Measurements from ENCODE around the gene B4GALNT2. TPM values are rescaled to one million over a fixed set of nuclear protein-coding genes. Genes with fewer than 3 reads are reported as not detected.
A peak's percentile ranks its signal among the peaks of the same experiment; 100 is the strongest.

Gene B4GALNT2
- total and polyA plus RNA-seq, 2 of the 13 experiments (the other 11 are each of a cell fraction or from before 2014, with no cell fraction given) = not detected

GRCh38 chr17:49218941-49219913 is 86.7 kb downstream of the B4GALNT2 start:
- Histone ChIP-seq H3K9ac (ENCODE audit: insufficient read depth, low read depth, low read length) (no peak overlapping the region), H3K36me3 (replicated peaks in 1 of 2; ENCODE audit: control insufficient read depth in 1 of 2, insufficient read depth in 2 of 2, low read length in 2 of 2) (no peaks in the 10 kb centered on the region), H2AFZ (ENCODE audit: low read length) (no peak overlapping the region), H4K20me1 (ENCODE audit: insufficient read depth, low read length) (no peaks in the 10 kb centered on the region), H3K9me3 (ENCODE audit: low read length) (no peaks in the 10 kb centered on the region), H3K79me2 (ENCODE audit: insufficient read depth, low read length) (no peaks in the 10 kb centered on the region), H3K27ac (ENCODE audit: extremely low read length, insufficient read depth, low read length) (no peak overlapping the region), H3K4me3 (replicated peaks in 1 of 3; ENCODE audit: insufficient read depth in 1 of 3, low read depth in 2 of 3, low read length in 3 of 3) (no peak overlapping the region; a peak in 1 of 6 replicates), H3K27me3 (ENCODE audit: control insufficient read depth in 1 of 2, insufficient read depth in 2 of 2, low read length in 2 of 2) (peaks cover 9 to 71% of the 10 kb centered on the region in 2 experiments; a peak in 4 of 5 replicates), H3K4me1 (ENCODE audit: insufficient read depth, low read length) (peaks cover 13% of the 10 kb centered on the region), H3K4me2 (ENCODE audit: low read depth, low read length) (no peak overlapping the region)
- intact Hi-C loops (cut with micrococcal nuclease; ENCODE audit: unreplicated experiment) = no loop called here
- 31% methylated on average over 34 of the region's 37 CpGs for WGBS (ENCODE audit: low lambda C conversion rate)
- DNase-seq (ENCODE audit: low spot score) (no peak), FAIRE-seq (no peak), ATAC-seq (peak; percentile 23)
- in situ Hi-C loops (cut with HindIII; ENCODE audit: extremely low pct_ligation_motif_present, low pct_unique_long_range_greater_than_20kb) = no loop called here
- POLR2A ChIA-PET = no interaction called here
- CTCF ChIA-PET (ENCODE audit: low intra/inter-chr PET ratio, low total read pairs) = no interaction called here
- no TSS peak for BruUV-seq (replicated peaks)
- peak; percentile 43; the same call in 1 of the 2 replicates for TF ChIP-seq ZNF576 (CRISPR knock-in tag; IDR thresholded peaks at IDR 0.05)
- TF ChIP-seq KLF12 (CRISPR knock-in tag; IDR thresholded peaks at IDR 0.05; ENCODE audit: borderline replicate concordance) = no peak
- no peak for TF ChIP-seq ZFP90 (CRISPR knock-in tag; IDR thresholded peaks at IDR 0.05; ENCODE audit: borderline replicate concordance)
- TF ChIP-seq ZNF709 (CRISPR knock-in tag; IDR thresholded peaks at IDR 0.05) = no peak
- no peak for TF ChIP-seq RFXAP (CRISPR knock-in tag; IDR thresholded peaks at IDR 0.05; ENCODE audit: borderline replicate concordance)
- TF ChIP-seq ZNF597 (CRISPR knock-in tag; IDR thresholded peaks at IDR 0.05) = no peak
- no peak for TF ChIP-seq FOSL2 (CRISPR knock-in tag; IDR thresholded peaks at IDR 0.05)
- TF ChIP-seq KDM5A (IDR thresholded peaks at IDR 0.05; ENCODE audit: borderline replicate concordance, low read length) = no peak
- TF ChIP-seq NRL (CRISPR knock-in tag; IDR thresholded peaks at IDR 0.05; ENCODE audit: borderline replicate concordance) = no peak
- no peak for TF ChIP-seq RAD51 (IDR thresholded peaks at IDR 0.05; ENCODE audit: borderline replicate concordance)
- no peak for TF ChIP-seq ETV5 (CRISPR knock-in tag; IDR thresholded peaks at IDR 0.05; ENCODE audit: borderline replicate concordance)
- TF ChIP-seq STAG1 (CRISPR knock-in tag; IDR thresholded peaks at IDR 0.05) = peak; percentile 25; the same call in 1 of the 2 replicates
- no peak for TF ChIP-seq CERS6 (CRISPR knock-in tag; IDR thresholded peaks at IDR 0.05)
- no peak for TF ChIP-seq KAT8 (CRISPR knock-in tag; IDR thresholded peaks at IDR 0.05)
- no peak for TF ChIP-seq RFXANK (CRISPR knock-in tag; IDR thresholded peaks at IDR 0.05)
- no peak; the same call in 1 of the 2 replicates for TF ChIP-seq TFDP1 (CRISPR knock-in tag; IDR thresholded peaks at IDR 0.05; ENCODE audit: borderline replicate concordance)
- no peak for TF ChIP-seq ZBTB2 (CRISPR knock-in tag; IDR thresholded peaks at IDR 0.05; ENCODE audit: low read depth)
- 0 out of 2 replicates have a peak, but pooled peaks have one; percentile 29 for TF ChIP-seq MAX (IDR thresholded peaks at IDR 0.05)
- no peak for TF ChIP-seq ZMYM4 (CRISPR knock-in tag; IDR thresholded peaks at IDR 0.05)
